GM18505 (cell line): ENCODE data around the gene GPLD1.
"Not testable (repeated sequence)": the region's sequence is repeated elsewhere in the genome, so short reads cannot be mapped to it uniquely, and the experiment has no call there.

Source experiments
- ATAC-seq: cut with Tn5 transposase; IDR thresholded peaks from one replicate; pipeline ENCODE4 v1.9.1; 2021; ENCODE audit not compliant: unreplicated experiment
- POLR2A ChIP-seq: IDR thresholded peaks from 4 replicates; pipeline ENCODE4 v1.6.1; 2011; ENCODE audit warnings: borderline replicate concordance; ENCODE audit not compliant: insufficient read depth, insufficient read length; ENCODE audit errors: extremely low read depth

GPLD1 gene

DNA sequence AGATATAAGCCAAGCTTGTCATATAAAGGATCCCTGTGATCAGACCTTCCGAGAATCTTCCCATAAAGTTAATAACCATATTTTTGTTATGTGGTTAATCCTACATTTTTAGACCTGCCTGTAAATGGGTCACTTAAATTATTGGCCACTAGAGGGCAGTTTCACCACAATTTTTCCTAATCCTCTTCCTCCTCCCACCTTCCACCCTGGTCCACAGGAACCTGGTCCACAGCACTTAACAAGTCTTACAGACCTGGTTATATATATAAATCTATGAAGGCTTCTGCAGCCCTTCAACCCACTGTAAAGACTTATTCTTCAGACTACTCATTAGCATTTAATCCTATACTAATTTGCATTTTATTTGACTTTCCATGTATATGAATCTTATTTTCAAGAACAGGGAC lies 58.3 kb downstream of the GPLD1 start:
- TF ChIP-seq POLR2A = no peak
- no peak for ATAC-seq

DNA sequence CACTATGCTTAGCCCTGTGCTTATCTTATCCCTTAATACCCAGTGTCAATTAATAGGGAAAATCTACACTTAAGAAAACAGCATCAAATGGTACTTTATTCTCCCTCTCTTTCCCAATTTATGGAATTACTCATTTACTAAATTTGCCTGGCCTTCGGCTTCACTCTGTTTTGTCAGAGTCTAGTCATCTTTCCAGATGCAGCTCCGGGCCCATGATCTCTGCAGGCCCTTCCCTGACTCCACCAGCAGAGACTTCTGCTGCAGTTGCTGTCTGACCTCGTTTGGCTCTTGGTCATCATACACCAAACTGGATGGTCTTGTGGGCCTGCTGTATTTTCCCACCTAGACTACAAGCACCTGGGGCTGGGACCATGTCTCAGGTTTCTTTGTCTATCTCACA lies 59.3 kb downstream of the GPLD1 start:
- ATAC-seq = no peak
- no peak for TF ChIP-seq POLR2A

DNA sequence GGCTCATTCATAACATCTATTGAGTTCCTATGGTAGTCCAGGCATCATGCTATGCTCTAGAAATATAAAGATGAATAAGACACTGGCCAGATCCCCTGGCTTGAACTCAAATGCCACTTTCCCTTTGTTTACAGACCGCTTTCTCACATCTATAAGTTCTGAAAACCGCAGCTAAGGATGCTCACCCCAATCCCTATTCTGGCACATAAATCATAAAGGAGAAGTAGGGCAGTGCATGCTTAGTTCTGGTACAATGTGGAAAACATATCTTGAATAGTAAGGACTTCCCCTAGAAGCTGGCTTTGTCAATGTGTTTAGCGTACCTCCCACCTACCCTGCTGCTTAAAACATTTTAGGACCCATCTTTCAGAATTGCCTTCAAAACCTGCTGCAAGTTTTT lies 60.2 kb downstream of the GPLD1 start:
- no peak for ATAC-seq
- no peak for TF ChIP-seq POLR2A

DNA sequence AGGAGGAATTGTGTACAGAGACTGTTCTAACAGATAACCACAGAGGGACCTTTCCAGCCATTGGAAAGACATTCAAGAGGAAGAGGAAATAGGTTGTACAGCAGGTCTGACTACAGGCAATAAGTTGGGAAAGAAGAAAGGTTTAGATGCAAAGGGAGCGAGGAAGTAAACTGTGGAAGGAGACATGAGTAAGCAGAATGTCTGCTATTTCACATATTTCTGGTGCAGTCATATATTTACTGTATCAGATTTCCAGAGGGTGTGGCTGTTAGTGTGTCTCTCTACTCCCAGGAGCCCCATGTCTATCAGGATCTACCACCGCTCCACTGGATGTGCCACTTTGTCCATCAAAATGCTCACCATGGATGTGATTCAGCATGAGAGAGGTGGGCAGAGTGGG lies 60.8 kb downstream of the GPLD1 start:
- no peak for ATAC-seq
- TF ChIP-seq POLR2A = no peak

DNA sequence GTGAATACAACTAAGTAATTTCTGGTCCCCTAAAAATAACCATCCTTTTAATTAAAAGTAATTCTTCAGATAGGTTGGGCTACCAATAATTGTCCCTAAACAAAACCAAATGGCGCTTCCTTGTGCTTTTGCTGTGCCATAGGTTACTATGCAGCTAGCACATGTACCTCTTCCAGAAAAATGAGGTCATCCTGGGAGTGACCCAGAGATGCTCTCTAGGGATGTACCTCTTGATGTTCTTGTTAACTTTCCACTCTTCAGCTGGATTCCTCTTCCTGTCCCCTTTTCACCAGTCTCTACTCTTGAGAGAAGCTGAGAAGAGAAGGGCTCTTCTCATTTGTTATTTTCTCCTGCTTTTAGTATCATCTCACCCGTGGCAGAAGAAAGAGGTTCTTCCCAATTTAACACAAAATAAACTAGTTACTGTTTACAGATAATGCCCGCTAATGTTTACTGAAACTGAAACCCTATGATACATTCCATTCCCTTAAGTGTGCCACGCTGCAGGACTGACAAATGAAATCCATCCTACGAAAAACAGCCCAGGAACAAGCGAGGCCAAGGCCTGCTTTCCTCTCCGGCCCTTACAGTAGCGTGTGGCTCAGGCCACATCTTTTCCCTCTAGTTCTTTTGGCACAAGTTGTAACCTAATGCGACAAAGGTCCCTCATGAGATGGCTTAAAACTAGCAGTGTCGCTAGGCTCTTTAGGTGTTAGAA lies 62.5 kb downstream of the GPLD1 start:
- ATAC-seq = no peak
- no peak for TF ChIP-seq POLR2A

DNA sequence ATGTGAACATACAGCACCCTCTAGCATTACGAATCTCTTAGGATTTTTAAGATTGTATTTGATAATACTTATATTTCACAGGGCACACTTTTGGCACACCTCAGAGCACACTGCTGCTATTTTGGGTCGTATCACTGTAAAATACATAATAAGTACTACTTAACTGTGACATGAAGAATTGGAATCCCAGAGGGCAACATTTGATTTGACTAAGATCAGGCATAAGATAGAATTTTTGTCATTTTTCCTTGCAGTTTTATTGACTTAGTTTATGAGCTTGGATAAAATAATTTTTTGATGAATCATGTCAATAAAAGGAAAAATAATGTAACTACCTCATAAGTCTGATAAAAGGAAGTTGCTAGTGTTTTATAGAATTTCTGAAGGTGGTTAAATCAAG lies 64.3 kb downstream of the GPLD1 start:
- TF ChIP-seq POLR2A = no peak
- ATAC-seq = no peak

DNA sequence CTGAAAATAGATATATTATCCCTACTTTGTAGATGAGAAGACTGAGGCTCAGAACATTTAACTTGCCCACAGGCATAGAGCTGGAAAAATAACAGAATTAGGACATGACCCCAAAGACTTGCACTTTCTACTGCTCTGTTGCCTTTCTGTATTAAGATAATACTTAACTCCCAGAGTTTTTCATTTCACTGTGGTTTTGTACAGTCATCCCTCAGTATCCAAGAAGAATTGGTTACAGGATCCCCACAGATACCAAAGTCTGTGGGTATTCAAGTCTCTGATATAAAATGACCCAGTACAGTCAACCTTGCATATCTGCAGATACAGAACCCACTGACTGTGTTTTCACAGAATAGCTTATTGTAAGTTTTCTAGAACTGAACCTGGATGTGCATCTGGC lies 69.9 kb downstream of the GPLD1 start:
- ATAC-seq = no peak
- TF ChIP-seq POLR2A = no peak

DNA sequence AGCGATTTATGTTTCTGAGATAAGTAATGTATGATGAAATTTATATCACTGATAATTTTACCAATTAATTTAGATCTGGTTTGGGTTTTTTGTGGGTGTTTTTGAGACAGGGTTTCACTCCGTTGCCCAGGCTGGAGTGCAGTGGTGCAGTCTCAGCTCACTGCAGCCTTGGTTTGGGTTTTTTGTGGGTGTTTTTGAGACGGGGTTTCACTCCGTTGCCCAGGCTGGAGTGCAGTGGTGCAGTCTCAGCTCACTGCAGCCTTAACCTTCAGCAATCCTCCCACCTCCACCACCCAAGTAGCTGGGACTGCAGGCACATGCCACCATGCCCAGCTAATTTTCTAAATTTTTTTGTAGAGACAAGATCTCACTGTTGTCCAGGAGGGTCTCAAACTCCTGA lies 73.6 kb downstream of the GPLD1 start:
- peak; percentile 79 for ATAC-seq
- TF ChIP-seq POLR2A = no peak

DNA sequence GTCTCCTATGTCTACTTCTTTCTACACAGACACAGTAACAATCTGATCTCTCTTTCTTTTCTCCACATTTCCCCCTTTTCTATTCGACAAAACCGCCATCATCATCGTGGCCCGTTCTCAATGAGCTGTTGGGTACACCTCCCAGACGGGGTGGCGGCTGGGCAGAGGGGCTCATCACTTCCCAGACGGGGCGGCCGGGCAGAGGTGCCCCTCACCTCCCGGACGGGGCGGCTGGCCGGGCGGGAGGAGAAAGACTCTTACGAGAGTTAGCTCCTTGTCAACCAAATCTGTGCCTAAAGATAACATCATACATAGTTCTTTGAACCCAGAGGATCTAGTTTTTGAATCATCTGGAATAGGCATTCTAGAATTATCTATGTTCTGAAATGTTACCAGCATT lies 74.8 kb downstream of the GPLD1 start:
- not testable (repeated sequence) for ATAC-seq

DNA sequence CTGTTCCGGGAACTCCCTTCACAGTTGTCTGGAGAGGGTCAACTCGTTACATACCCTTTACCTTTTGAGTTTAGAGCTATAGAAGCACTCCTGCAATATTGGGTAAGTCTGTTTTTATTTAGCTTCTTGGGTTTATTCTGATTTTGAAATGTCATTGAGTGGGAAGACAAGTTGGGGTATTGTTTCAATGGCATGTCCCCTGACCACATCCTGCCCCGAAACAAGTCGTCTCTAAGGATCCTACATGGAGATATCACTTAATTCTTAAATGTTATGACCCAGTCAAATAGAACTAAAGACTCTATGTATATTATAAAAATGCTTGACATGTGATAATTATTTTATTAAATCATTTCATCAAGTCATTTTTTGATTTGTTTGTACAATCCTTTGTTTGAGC lies 77.1 kb downstream of the GPLD1 start:
- no peak for TF ChIP-seq POLR2A
- no peak for ATAC-seq

DNA sequence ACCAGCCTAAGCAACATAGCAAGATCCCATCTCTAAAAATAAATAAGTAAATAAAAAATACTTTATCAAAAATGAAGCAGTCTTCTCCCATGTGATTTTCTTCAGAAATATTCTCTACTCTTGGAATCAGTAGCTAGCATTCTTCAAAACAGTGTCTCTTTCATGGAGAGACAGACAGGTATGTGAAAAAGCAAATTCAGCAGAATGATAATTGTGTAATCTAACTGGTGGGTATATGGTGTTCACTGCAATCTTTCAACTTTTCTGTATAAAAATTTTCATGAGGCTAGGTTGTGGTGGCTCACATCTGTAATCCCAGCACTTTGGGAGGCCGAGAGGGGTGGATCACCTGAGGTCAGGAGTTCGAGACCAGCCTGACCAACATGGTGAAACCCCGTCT lies 78.8 kb downstream of the GPLD1 start:
- ATAC-seq = no peak
- no peak for TF ChIP-seq POLR2A

DNA sequence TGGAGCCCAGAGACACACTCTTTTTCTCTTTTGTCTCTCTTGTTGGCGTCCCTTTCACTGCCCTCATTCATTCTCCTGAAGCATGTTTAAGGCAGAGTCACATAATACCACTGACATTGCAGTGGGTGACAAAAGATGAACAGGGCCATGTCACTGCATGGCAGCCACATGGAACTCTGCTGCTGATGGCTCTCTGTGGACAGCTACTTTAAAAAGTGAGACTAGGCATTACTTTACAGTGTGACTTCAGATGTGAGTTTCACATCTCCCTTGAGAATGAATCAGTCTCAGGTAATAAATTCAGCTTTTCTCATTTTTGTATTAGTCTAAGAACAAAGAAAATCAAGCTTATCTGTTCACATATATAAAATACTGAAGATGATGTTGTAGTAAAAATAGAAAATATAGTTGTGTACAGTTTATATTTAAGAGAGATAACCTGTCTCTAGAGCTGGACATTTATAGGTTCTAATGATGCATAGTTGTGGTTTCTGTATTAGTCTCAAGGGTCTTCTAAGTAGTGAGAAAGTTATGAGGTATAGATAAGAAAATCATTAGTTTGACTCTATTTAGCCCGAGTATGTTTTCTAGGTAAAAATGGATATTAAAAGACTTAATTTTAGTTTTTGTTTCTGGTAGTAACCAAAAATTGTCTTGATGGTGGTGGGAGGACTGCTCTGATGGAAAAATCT lies 80.5 kb downstream of the GPLD1 start:
- TF ChIP-seq POLR2A = no peak

DNA sequence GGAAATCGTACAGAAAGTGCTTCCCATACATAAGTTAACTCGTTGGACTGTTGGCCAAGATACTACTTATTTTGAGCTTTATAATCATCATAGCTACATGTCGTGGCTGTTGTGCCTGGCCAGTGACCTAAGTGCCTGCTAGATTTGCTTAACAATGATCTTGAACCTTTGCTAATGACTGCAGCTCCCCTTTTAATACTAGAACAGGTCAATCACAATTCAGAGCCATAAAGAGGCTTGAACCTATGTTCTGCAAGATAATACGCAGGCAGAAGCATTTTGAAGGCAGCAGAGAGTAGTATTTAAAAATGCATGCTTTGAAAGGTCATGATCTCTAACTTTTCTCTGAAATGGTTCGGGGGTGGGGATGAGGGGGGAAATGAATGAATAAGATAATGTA lies 84.1 kb downstream of the GPLD1 start:
- ATAC-seq = no peak
- no peak for TF ChIP-seq POLR2A

More for the DNA sequence above, 80.5 kb downstream of the GPLD1 start:
- peak; percentile 87 for ATAC-seq

DNA sequence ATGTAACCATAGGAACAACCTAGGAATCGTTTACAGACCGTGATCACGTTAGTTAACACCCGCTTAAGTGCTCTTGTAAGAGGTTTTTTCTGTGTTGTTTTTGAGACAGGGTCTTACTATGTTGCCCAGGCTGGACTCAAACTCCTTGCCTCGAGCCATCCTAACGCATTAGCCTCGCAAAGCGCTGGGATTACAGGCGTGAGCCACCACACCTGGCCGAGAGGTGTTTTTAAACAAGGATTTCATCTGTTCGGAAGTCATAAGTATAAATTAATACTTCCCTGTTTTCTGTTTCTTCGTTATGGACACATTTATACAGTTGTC lies 85.9 kb downstream of the GPLD1 start:
- no peak for TF ChIP-seq POLR2A

More for the DNA sequence above, 85.9 kb downstream of the GPLD1 start:
- no peak for ATAC-seq
